ENCODE measurements around the gene EHD3. TPM values are rescaled to one million over a fixed set of nuclear protein-coding genes. Genes with fewer than 3 reads are reported as not detected.

Gene EHD3
- total and polyA plus RNA-seq, 2 of the 13 experiments (the other 11 are each of a cell fraction or from before 2014, with no cell fraction given) = 0.20 to 0.69 TPM

- H3K36me3 ChIP-seq (replicated peaks in 1 of 2; ENCODE audit: control insufficient read depth in 1 of 2, insufficient read depth in 2 of 2, low read length in 2 of 2) = no peaks in the 10 kb centered on the region
- CTCF ChIA-PET (ENCODE audit: low intra/inter-chr PET ratio, low total read pairs) = no interaction called here
- peaks cover 3 to 31% of the 10 kb centered on the region in 2 experiments; a peak in 4 of 5 replicates for H3K27me3 ChIP-seq (ENCODE audit: control insufficient read depth in 1 of 2, insufficient read depth in 2 of 2, low read length in 2 of 2)
- DNase-seq (ENCODE audit: low spot score) (no peak), FAIRE-seq (no peak), ATAC-seq (no peak)
- H3K4me1 ChIP-seq (ENCODE audit: insufficient read depth, low read length) = no peaks in the 10 kb centered on the region
- intact Hi-C loops (cut with micrococcal nuclease; ENCODE audit: unreplicated experiment) = no loop called here
- no TSS peak for BruUV-seq (replicated peaks)
- H3K79me2 ChIP-seq (ENCODE audit: insufficient read depth, low read length) = no peaks in the 10 kb centered on the region
- H3K9me3 ChIP-seq (ENCODE audit: low read length) = no peaks in the 10 kb centered on the region
- H2AFZ ChIP-seq (ENCODE audit: low read length) = no peak overlapping the region
- POLR2A ChIA-PET = no interaction called here
- H3K9ac ChIP-seq (ENCODE audit: insufficient read depth, low read depth, low read length) = no peak overlapping the region
- TF ChIP-seq ZHX1 (CRISPR knock-in tag; IDR thresholded peaks at IDR 0.05; ENCODE audit: low read depth) = no peak
- no peak for TF ChIP-seq ZNF546 (CRISPR knock-in tag; conservative IDR thresholded peaks at IDR 0.05)
- TF ChIP-seq MIER3 (CRISPR knock-in tag; IDR thresholded peaks at IDR 0.05; ENCODE audit: borderline replicate concordance) = no peak
- no peak for TF ChIP-seq E2F5 (CRISPR knock-in tag; conservative IDR thresholded peaks at IDR 0.05)
- no peak for TF ChIP-seq MATR3 (CRISPR knock-in tag; IDR thresholded peaks at IDR 0.05)
- no peak for TF ChIP-seq ZNF687 (CRISPR knock-in tag; IDR thresholded peaks at IDR 0.05)
- no peak for TF ChIP-seq PLRG1 (conservative IDR thresholded peaks at IDR 0.05)
- TF ChIP-seq ZNF784 (CRISPR knock-in tag; IDR thresholded peaks at IDR 0.05; ENCODE audit: borderline replicate concordance) = no peak
- no peak for TF ChIP-seq NFIB (CRISPR knock-in tag; IDR thresholded peaks at IDR 0.05; ENCODE audit: borderline replicate concordance)
- TF ChIP-seq GABPA (IDR thresholded peaks at IDR 0.05; ENCODE audit: low read depth, low read length) = no peak
- no peak for TF ChIP-seq GABPA (CRISPR knock-in tag; IDR thresholded peaks at IDR 0.05; ENCODE audit: low read depth)
- no peak for TF ChIP-seq CBX2 (IDR thresholded peaks at IDR 0.05; ENCODE audit: low read depth, low read length)
- no peak for TF ChIP-seq CBX2 (CRISPR knock-in tag; IDR thresholded peaks at IDR 0.05; ENCODE audit: low read depth)
- TF ChIP-seq TCF7L2 (IDR thresholded peaks at IDR 0.05; ENCODE audit: low read depth, low read length) = no peak
- H3K4me3 ChIP-seq (replicated peaks in 1 of 3; ENCODE audit: insufficient read depth in 1 of 3, low read depth in 2 of 3, low read length in 3 of 3) = no peak overlapping the region
- 10% methylated on average over 5 of the region's 5 CpGs for WGBS (ENCODE audit: low lambda C conversion rate)
- no peak overlapping the region for H3K4me2 ChIP-seq (ENCODE audit: low read depth, low read length)
- no peaks in the 10 kb centered on the region for H4K20me1 ChIP-seq (ENCODE audit: insufficient read depth, low read length)
- in situ Hi-C loops (cut with HindIII; ENCODE audit: extremely low pct_ligation_motif_present, low pct_unique_long_range_greater_than_20kb) = no loop called here
- no peak overlapping the region for H3K27ac ChIP-seq (ENCODE audit: extremely low read length, insufficient read depth, low read length)
Measured at GRCh38 chr2:31188131-31188530, 45.8 kb upstream of the EHD3 start.

Data from HepG2 (cell line).